GM12801 (cell line): ENCODE measurements around the gene DCAF5.

ENCODE experiments used
- TF ChIP-seq, protein P1 (sequence below): IDR thresholded peaks from one replicate; pipeline ENCODE4 v1.5.1; 2011; ENCODE audit warnings: control low read depth; ENCODE audit not compliant: insufficient read length; ENCODE audit errors: extremely low read depth

DCAF5 gene

DNA sequence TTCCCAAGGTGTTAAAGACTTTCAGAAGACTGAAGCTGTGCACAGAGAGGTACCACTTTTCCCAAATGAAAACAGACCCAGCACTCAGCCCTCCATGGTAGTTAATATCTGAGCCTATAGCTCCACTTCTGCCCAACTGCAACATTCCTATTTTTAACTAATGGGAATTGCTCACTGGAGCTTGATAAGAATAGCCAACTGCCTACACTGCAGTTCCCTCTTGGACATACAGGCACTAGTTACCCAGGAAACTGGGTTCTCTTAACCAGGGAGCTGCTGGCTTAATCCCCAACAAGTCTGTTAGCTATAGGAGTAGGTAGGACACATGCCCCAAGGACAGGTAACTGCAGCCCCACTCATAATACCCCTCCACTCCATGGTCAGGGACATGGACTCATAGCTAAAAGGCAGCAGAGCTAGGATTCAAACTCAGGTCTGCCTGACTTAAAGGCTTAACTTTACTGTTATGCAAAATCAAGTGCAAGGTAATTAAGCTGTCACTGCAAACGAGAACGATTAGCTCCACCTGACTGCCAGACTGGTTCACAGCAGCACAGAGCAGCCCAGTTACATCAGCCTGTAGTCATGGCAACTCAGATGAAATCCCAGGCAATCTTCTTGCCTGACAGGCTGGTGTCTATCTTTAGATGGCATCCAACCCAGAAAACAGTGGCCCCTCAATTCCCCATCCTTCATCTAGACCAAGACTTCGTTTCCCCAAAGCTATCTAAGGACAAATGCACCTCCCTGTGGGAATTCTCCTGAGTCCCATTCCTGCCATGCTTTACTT is 96.7 kb downstream of the DCAF5 start:
- TF ChIP-seq, protein P1, sequence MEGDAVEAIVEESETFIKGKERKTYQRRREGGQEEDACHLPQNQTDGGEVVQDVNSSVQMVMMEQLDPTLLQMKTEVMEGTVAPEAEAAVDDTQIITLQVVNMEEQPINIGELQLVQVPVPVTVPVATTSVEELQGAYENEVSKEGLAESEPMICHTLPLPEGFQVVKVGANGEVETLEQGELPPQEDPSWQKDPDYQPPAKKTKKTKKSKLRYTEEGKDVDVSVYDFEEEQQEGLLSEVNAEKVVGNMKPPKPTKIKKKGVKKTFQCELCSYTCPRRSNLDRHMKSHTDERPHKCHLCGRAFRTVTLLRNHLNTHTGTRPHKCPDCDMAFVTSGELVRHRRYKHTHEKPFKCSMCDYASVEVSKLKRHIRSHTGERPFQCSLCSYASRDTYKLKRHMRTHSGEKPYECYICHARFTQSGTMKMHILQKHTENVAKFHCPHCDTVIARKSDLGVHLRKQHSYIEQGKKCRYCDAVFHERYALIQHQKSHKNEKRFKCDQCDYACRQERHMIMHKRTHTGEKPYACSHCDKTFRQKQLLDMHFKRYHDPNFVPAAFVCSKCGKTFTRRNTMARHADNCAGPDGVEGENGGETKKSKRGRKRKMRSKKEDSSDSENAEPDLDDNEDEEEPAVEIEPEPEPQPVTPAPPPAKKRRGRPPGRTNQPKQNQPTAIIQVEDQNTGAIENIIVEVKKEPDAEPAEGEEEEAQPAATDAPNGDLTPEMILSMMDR, result no peak

DNA sequence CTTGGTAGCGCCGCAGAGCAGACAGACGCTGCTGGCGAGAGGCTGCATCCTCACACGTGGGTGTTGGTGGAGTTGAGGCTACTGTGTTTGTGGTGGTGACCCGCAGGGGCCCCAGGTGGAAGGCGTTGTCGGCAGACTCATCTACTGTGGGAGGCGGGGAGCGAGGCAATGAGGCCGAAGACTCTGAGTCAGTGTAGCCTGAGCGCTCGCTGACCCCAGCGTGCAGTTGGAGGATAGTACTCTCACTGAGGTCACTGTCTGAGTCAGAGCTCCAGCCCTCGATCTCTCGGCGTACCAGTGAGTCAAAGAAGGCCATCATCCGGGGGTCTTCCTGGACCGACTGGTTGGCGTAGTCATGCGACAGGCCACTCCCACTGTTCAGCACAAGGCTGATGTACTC is 97.8 kb downstream of the DCAF5 start:
- TF ChIP-seq, protein P1, result no peak

DNA sequence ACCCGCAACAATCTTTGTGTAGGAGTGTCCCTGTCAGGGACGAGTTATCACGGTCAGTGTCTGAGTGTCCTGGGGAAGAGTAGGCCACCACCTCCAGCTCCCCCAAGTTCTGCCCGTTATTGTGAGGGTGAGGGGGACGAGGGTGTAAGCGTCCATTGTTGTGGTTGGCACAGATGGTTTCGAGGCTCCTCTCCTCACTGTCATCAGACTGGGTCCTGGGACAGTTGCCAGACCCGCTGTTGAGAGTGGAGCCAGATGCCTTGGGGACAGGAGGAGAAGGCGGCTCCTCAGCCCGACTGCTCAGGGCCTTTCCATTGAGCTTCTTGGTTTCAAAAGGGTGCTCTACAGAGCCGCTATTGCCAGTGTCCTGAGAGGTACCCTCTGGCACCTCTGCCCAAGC is 98.9 kb downstream of the DCAF5 start:
- TF ChIP-seq, protein P1, result no peak

DNA sequence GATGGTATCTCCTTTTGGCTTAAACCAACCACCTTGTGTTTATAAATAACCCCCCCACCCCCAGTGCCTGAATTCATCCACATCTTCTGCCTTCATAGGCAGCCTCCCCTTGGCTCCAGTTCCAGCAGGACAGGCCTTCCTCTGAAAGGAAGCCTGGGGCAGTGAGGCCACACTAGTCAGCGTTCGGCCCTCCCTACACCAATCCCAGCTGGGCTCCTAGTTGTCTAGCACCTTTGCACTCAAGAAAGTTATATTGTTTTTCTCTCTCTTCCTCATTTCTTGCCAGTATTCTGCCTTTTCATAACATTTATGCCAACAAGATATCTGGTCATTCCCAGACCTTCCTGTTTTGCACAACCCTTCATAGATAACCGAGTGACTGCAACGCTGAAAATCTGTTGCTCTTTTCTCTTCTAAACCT is 100.7 kb downstream of the DCAF5 start:
- TF ChIP-seq, protein P1, result no peak

DNA sequence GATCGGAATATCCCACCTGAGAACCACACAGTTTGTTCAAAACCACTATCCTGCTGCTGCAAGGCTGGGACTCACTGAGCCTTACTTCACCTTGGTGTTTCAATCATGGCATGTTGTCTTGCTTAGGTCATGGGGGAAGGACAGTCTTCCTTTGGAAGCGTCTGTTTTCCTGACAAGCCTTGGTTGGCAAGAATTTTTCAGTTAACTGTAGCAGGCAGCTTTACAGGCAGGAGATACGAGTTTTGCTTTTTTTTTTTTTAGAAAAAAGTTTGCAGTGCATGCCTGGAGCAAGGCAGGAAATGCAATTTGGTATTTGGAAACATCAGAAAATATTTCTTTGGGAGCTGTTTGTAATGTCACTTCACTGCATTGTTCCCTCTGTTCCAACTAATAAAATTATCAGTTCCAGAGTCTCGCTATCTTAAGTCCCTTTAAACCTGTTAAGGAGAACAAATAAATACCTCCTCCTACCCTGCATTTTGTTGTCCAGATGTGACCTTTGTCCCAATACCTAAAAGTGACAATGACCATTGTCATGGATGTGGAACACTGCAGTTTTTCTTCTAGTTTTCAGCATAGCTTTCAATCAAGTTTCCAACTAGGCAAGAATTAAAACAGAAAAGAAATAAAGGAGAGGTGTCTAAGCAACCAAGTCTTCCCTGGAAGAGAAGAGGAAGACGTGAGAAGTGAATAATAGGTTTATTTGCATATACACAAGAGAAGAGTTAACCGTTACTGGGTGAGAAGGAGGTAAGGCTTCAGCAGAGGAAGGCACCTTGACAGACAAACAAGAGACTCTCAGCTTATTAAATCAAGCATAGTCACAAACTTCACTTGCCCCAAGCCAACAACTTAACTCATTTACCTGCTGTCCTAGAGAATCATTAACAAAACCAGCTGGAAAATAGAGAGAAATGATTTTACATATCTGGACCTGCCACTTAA is 102.4 kb downstream of the DCAF5 start:
- TF ChIP-seq, protein P1, result no peak

DNA sequence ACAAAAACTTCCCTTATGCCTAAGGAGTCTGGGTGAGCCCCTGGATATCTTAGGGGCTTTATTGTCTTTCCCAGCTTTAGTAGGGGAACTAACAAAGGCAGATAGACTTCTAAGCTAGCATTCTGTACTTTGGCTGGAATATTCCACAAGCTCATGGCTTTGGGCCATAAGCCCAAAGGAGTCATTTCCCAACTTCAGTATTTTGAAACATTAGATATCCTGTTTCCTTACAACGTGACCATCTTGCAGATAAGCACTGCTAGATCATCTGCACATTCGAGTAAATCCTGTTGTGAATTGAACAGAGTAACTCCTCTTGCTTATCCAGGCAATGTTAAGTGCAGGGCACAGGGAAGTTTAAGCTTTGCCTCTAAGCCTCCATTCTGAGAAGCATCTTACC is 103.2 kb downstream of the DCAF5 start:
- TF ChIP-seq, protein P1, result no peak

DNA sequence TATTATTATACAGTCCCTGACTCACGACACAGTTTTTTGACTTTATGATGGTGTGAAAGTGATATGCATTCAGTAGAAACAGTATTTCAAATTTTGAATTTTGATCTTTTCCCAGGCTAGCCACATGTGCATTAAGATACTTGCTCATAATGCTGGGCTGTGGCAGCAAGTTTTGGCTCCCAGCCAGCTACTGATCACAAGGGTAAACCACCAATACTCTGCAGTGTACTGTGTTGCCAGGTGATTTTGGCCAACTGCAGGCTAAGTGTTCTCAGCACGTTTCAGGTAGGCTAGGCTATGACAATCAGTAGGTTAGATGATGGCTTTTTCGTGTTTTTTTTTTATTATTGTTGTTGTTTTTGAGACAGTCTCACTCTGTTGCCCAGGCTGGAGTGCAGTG is 104.5 kb downstream of the DCAF5 start:
- TF ChIP-seq, protein P1, result no peak
